Breast epithelium (tissue), 3 donors: ENCODE data around the gene ZC3H12D.

Experiments used
- POLR2A ChIP-seq: fragments of 450-650 bp; IDR thresholded peaks from one replicate; pipeline ENCODE4 v1.6.1; 2016; ENCODE audit warnings: antibody characterized with exemption, mild to moderate bottlenecking, moderate library complexity
- POLR2AphosphoS5 ChIP-seq, 3 donors: sonication (generic); formaldehyde crosslinking; IDR thresholded peaks; one replicate each; pipeline ENCODE4 v1.6.1; 2017; ENCODE audit warnings: antibody characterized with exemption in 3 of 3
- TF ChIP-seq, protein P1 (sequence below), 3 donors: fragments of 450-650 bp; IDR thresholded peaks; one replicate each; pipeline ENCODE4 v1.5.1; 2016 to 2017; ENCODE audit warnings: antibody characterized with exemption in 3 of 3, mild to moderate bottlenecking in 3 of 3, moderate library complexity in 3 of 3

DNA sequence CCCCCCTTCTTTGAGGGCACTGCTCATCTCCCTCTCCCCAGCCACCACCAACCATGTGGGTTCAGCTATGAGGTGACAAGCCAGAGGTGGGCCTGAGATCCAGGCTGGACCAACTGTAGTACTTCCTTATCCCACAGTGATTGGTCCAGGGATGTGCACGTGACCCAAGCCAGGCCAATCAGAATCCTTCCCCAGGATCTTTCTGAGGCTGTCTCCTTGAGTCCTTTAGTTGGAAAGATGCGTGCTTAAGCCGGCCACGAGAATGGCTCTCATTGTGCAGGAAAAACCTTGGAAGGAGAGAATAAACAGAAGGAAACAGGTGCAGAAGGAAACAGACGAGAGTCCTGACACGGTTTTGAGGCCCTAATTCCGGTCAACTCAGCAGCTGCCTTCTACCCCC, 39.2 kb downstream of the ZC3H12D start:
- TF ChIP-seq, protein P1, sequence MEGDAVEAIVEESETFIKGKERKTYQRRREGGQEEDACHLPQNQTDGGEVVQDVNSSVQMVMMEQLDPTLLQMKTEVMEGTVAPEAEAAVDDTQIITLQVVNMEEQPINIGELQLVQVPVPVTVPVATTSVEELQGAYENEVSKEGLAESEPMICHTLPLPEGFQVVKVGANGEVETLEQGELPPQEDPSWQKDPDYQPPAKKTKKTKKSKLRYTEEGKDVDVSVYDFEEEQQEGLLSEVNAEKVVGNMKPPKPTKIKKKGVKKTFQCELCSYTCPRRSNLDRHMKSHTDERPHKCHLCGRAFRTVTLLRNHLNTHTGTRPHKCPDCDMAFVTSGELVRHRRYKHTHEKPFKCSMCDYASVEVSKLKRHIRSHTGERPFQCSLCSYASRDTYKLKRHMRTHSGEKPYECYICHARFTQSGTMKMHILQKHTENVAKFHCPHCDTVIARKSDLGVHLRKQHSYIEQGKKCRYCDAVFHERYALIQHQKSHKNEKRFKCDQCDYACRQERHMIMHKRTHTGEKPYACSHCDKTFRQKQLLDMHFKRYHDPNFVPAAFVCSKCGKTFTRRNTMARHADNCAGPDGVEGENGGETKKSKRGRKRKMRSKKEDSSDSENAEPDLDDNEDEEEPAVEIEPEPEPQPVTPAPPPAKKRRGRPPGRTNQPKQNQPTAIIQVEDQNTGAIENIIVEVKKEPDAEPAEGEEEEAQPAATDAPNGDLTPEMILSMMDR (IDR thresholded peaks at IDR 0.05), result no peak
- TF ChIP-seq POLR2AphosphoS5 (IDR thresholded peaks at IDR 0.05), result no peak
- no peak for TF ChIP-seq POLR2A
